ENCODE data around the gene TMEM132E. TPM values are rescaled to one million over a fixed set of nuclear protein-coding genes. Genes with fewer than 3 reads are reported as not detected.

The TMEM132E gene
- total RNA-seq, 1 donor from 2014 or later, result not detected

DNA sequence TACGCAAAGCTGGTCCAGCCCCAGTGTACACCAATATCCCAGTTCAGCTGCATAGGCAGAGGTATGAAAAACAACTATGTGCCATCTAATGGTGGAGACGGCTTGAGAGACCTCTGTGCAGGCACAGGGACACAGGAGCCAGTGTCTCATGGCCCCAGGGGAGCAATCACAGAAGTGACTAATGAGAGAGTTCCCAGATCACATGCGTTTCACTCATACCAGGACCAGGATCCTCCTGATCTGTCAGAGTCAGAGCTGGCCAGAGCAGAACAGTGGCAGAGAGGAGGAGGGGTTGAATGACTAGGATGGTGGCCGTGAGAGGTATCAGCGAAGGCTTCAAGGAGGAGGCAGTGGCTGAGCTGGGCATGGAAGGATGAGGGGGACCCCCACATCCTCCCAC, 41.1 kb downstream of the TMEM132E start:
- intact Hi-C loops (cut with micrococcal nuclease), result no loop called here
- Mint-ChIP-seq H3K4me1 (no peaks in the 10 kb centered on the region), H3K27me3 (peaks cover 38% of the 10 kb centered on the region)

DNA sequence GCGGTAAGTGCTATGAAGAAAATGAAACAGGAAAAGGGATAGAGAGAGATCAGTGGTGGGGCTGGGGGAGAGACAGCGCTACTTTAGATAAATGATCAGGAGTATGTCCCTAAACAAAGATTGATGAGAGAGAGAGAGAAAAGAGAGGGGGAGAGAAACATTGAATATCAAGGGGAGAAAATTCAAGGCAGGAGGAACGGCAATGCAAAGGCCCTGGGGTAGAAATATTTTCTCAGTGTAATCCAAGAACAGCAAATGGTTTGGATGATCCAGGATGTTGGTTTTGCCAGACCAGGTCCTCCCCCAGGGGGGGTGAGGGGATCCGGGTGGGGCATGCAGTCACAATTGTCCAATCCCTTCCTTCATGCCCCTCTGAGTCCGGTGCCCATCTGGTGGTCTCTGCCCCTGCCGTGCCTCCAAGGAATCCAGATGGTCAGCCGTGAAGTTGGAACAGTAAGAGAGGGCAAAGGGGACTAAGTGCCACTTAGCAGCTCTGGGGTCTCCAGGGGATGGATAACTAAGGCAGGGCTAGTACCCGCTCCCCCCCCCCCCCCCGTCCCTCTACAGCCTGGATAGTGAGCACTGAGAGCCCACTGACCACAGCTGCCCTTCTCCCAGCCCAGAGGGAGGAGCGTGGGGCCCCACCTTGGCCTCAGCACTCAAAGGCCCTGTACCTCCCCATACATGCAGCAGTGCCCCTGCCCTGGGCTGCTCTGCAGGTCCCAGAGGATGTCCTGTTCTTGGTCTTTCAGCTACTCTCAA, 43.7 kb downstream of the TMEM132E start:
- Mint-ChIP-seq H3K9me3 (no peaks in the 10 kb centered on the region), H3K36me3 (ENCODE audit: low read depth) (no peaks in the 10 kb centered on the region), H3K4me3 (no peak overlapping the region), H3K4me1 (no peaks in the 10 kb centered on the region), H3K27ac (no peak overlapping the region), H3K27me3 (peaks cover 42% of the 10 kb centered on the region)
- intact Hi-C loops (cut with micrococcal nuclease), result no loop called here
- no peak for DNase-seq

More for the DNA sequence above, 41.1 kb downstream of the TMEM132E start:
- no peaks in the 10 kb centered on the region for H3K36me3 Mint-ChIP-seq (ENCODE audit: low read depth)
- no peak overlapping the region for H3K4me3 Mint-ChIP-seq
- H3K27ac Mint-ChIP-seq, result no peak overlapping the region
- no peaks in the 10 kb centered on the region for H3K9me3 Mint-ChIP-seq
- no peak for DNase-seq

DNA sequence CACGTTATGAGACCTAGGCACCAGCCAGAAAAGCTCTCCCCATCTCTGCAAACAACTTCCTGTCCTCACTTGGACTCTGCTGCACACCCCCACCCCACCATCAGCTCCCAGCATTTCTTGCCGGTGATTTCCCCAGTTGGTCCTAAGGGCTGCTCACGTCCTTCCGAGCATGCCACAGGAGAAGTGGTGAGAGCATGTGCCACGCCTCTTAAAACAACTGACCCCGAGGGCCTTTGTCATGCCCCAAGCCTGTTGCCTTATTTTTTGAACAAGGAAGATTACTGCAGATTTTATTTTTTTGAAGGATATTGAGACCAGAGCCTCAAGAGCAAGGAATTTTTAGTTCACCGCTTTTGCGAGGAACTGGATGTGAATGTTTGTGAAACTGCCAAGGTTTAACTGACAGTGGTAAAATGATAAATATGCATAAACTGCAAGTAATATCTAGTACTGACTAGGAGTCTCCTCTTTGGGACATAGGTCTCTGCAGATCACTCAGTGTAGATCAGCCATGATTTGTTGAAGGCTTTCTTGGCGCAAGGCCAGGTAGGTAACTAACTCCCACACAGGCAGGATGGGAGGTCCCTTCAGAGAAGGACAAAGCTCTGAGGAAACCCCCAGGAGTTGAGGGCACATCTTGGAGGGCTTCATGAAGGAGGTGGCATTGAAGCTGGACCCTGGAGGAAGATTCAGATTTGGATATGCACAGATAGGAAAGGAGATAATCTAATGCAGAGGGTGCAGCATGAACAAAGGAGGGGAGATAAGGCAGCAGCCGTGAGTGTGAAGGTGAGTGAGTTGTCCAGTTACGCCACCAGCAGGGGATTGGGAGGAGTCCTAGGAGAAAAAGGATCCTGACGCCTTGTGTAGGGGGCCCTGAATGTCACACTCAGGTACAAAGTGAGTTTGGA, 44.7 kb downstream of the TMEM132E start:
- Mint-ChIP-seq H3K36me3 (ENCODE audit: low read depth) (no peaks in the 10 kb centered on the region), H3K27ac (no peak overlapping the region), H3K27me3 (peaks cover 45% of the 10 kb centered on the region), H3K9me3 (no peaks in the 10 kb centered on the region), H3K4me3 (no peak overlapping the region), H3K4me1 (no peaks in the 10 kb centered on the region)
- DNase-seq, result no peak
- intact Hi-C loops (cut with micrococcal nuclease), result no loop called here

DNA sequence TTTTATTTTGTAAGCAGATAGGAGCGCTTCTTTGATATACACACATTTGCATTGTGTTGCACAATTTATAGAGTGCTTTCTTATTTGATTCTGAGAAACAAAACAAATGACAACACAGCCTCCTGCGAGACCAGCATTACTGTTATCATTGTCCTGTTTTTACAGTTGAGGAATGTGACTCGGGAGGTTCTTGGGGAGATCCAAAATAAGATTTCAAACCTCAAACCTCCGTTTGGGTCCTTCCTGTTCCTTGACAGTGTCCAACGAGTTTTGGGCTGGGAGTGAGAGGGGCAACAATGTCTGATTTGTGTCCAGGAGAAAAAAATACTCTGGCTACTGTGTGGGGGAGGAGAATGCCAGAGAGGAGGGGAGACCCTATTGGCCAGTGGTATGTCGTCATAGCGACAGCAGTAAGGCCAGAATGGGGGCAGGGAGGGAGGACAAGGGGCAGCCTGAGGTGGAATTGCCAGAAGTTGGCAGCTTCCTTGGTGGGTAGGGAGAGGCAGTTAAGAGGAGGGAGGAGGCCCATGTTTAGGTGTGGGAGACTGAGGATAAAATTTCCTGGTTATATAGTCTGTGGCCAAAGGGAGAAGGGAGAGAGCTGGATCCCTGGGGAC, 45.5 kb downstream of the TMEM132E start:
- H3K4me1 Mint-ChIP-seq, result no peaks in the 10 kb centered on the region
- H3K27ac Mint-ChIP-seq, result no peak overlapping the region
- no peaks in the 10 kb centered on the region for H3K36me3 Mint-ChIP-seq (ENCODE audit: low read depth)
- intact Hi-C loops (cut with micrococcal nuclease), result no loop called here
- DNase-seq, result no peak
- H3K9me3 Mint-ChIP-seq, result no peaks in the 10 kb centered on the region
- peaks cover 45% of the 10 kb centered on the region for H3K27me3 Mint-ChIP-seq
- no peak overlapping the region for H3K4me3 Mint-ChIP-seq

DNA sequence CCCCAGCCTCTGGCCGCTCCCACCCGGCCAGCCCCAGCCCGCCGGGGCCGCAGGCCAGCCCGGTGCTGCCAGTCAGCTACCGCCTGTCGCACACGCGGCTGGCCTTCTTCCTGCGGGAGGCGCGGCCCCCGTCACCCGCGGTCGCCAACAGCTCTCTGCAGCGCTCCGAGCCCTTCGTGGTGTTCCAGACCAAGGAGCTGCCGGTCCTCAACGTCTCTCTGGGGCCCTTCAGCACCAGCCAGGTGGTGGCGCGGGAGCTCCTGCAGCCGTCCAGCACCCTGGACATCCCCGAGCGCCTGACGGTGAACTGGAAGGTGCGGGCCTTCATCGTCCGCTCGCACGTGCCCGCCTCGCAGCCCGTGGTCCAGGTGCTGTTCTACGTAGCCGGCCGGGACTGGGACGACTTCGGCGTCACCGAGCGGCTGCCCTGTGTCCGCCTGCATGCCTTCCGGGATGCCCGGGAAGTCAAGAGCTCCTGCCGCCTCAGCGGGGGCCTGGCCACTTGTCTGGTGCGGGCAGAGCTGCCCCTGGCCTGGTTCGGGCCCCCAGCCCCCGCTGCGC, 46.8 kb downstream of the TMEM132E start:
- Mint-ChIP-seq H3K27ac (no peak overlapping the region), H3K36me3 (ENCODE audit: low read depth) (no peaks in the 10 kb centered on the region), H3K9me3 (no peaks in the 10 kb centered on the region), H3K27me3 (peaks cover 44% of the 10 kb centered on the region), H3K4me1 (no peaks in the 10 kb centered on the region), H3K4me3 (no peak overlapping the region)
- no peak for DNase-seq
- intact Hi-C loops (cut with micrococcal nuclease), result no loop called here

DNA sequence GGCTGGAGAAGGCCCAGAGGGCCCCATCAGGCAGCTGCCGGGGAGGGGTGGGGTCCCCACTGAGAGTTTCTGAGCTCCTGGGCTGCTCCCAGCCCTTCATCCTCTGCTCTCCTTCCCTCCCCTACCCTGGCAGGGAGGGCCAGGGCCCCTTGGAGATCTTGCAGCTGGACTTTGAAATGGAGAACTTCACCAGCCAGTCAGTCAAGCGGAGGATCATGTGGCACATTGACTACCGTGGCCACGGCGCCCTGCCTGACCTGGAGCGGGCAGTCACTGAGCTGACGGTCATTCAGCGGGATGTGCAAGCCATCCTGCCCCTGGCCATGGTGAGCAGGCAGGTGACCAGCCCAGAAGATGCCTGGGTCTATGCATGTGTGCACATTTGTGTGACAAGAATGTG, 49.5 kb downstream of the TMEM132E start:
- H3K27me3 Mint-ChIP-seq, result peaks cover 41% of the 10 kb centered on the region
- no peak overlapping the region for H3K27ac Mint-ChIP-seq
- no peaks in the 10 kb centered on the region for H3K9me3 Mint-ChIP-seq
- DNase-seq, result no peak
- intact Hi-C loops (cut with micrococcal nuclease), result no loop called here
- H3K4me1 Mint-ChIP-seq, result no peaks in the 10 kb centered on the region
- H3K36me3 Mint-ChIP-seq (ENCODE audit: low read depth), result no peaks in the 10 kb centered on the region
- no peak overlapping the region for H3K4me3 Mint-ChIP-seq

DNA sequence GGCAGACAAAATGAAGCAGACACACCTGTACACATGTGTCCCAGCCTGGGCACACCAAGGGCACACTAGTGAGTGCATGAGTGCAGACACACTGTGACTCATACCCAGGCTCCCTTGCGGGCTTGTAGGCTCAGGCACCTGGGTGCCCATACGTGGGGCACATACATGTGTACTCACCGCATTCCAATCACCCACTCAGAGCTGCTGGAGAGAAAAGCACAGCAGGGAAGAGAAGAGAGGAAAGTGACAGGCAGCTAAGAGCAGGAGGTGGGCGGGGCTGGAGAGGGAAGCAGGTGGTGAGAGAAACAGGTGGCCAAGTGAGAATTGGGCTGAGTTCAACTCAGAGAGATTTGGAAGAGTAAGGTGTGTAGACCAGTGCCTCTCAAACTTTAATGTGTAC, 54.0 kb downstream of the TMEM132E start:
- H3K27ac Mint-ChIP-seq, result no peak overlapping the region
- no peak overlapping the region for H3K4me3 Mint-ChIP-seq
- no peaks in the 10 kb centered on the region for H3K9me3 Mint-ChIP-seq
- no peaks in the 10 kb centered on the region for H3K4me1 Mint-ChIP-seq
- H3K27me3 Mint-ChIP-seq, result peaks cover 37% of the 10 kb centered on the region
- DNase-seq, result no peak
- H3K36me3 Mint-ChIP-seq (ENCODE audit: low read depth), result no peaks in the 10 kb centered on the region
- intact Hi-C loops (cut with micrococcal nuclease), result no loop called here

DNA sequence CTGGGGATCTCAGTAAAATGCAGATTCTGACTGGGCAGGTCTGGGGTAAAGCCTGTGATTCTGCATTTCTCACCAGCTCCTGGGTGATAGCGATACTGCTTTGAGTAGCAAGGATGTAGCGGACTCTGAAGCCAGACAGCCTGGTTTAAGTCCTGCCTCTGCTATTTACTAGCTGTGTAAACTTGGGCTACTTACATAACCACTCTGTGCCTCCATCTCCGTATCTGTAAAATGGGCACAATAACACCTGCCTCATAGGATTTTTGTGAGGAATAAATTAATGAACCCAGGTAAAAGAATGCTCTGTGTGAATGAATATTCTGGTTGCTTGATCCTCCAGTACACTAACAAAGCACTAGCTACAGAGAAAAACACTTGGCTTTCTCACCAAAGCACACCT, 54.4 kb downstream of the TMEM132E start:
- no peak for DNase-seq
- H3K27ac Mint-ChIP-seq, result no peak overlapping the region
- no peaks in the 10 kb centered on the region for H3K36me3 Mint-ChIP-seq (ENCODE audit: low read depth)
- H3K4me3 Mint-ChIP-seq, result no peak overlapping the region
- intact Hi-C loops (cut with micrococcal nuclease), result no loop called here
- peaks cover 35% of the 10 kb centered on the region for H3K27me3 Mint-ChIP-seq
- no peaks in the 10 kb centered on the region for H3K9me3 Mint-ChIP-seq
- no peaks in the 10 kb centered on the region for H3K4me1 Mint-ChIP-seq

DNA sequence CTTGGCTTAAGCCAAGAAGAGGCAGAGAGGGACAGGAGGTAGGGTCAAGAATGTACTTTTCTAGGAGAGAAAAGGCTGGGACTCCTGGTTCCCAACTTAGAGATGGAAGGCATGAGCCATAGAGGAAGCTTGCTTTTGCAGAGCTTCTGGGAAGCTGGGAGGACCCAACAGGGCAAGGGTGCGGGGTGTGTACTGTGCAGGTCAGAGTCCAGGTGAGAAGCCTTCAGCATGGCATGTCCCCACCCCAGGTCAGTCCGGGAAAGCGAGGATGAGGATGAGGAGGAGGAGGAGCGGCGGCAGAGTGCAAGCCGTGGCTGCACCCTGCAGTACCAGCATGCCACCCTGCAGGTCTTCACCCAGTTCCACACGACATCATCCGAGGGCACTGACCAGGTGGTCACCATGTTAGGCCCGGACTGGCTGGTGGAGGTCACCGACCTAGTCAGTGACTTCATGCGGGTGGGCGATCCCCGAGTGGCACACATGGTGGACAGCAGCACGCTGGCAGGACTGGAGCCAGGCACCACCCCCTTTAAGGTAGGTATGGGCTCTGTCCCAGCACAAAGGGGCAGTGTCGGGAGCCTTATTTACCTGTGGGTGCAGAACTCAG, 55.3 kb downstream of the TMEM132E start:
- Mint-ChIP-seq H3K4me1 (no peaks in the 10 kb centered on the region), H3K27ac (no peak overlapping the region), H3K9me3 (no peaks in the 10 kb centered on the region), H3K36me3 (ENCODE audit: low read depth) (no peaks in the 10 kb centered on the region), H3K4me3 (no peak overlapping the region), H3K27me3 (peaks cover 34% of the 10 kb centered on the region)
- intact Hi-C loops (cut with micrococcal nuclease), result no loop called here
- DNase-seq, result no peak

DNA sequence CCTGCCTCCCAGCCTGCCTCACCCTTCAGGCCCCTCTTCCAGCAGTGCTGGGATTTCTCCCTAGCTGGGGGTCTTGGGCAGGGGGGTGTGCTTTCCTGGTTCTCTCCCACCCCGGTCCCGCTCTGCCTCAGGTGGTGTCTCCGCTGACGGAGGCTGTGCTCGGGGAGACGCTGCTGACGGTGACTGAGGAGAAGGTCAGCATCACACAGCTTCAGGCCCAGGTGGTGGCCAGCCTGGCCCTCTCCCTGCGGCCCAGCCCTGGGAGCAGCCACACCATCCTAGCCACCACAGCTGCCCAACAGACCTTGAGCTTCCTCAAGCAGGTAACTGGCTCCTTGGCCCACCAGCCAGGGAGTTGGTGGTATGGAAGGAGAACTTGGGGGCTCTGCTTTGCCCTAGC, 56.5 kb downstream of the TMEM132E start:
- H3K9me3 Mint-ChIP-seq, result no peaks in the 10 kb centered on the region

DNA sequence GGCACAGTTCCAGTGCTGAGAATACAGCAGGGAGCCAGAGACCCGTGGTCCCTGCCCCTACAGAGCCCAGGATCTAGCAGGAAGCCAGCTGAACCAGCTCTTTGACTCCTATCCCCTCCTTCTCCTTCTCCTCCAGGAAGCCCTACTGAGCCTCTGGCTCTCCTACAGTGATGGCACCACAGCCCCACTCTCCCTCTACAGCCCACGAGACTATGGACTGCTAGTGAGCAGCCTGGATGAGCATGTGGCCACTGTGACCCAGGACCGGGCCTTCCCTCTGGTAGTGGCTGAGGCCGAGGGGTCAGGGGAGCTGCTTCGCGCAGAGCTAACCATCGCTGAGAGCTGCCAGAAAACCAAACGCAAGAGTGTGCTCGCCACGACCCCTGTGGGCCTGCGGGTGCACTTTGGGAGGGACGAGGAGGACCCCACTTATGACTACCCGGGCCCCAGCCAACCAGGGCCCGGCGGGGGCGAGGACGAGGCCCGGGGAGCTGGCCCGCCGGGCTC, 57.7 kb downstream of the TMEM132E start:
- Mint-ChIP-seq H3K4me1 (no peaks in the 10 kb centered on the region), H3K27ac (no peak overlapping the region), H3K27me3 (peaks cover 35% of the 10 kb centered on the region), H3K9me3 (no peaks in the 10 kb centered on the region), H3K36me3 (ENCODE audit: low read depth) (no peaks in the 10 kb centered on the region), H3K4me3 (no peak overlapping the region)
- intact Hi-C loops (cut with micrococcal nuclease), result no loop called here
- no peak for DNase-seq

More for the DNA sequence above, 56.5 kb downstream of the TMEM132E start:
- Mint-ChIP-seq H3K27ac (no peak overlapping the region), H3K4me1 (no peaks in the 10 kb centered on the region), H3K36me3 (ENCODE audit: low read depth) (no peaks in the 10 kb centered on the region), H3K4me3 (no peak overlapping the region), H3K27me3 (peaks cover 35% of the 10 kb centered on the region)
- DNase-seq, result no peak
- intact Hi-C loops (cut with micrococcal nuclease), result no loop called here

DNA sequence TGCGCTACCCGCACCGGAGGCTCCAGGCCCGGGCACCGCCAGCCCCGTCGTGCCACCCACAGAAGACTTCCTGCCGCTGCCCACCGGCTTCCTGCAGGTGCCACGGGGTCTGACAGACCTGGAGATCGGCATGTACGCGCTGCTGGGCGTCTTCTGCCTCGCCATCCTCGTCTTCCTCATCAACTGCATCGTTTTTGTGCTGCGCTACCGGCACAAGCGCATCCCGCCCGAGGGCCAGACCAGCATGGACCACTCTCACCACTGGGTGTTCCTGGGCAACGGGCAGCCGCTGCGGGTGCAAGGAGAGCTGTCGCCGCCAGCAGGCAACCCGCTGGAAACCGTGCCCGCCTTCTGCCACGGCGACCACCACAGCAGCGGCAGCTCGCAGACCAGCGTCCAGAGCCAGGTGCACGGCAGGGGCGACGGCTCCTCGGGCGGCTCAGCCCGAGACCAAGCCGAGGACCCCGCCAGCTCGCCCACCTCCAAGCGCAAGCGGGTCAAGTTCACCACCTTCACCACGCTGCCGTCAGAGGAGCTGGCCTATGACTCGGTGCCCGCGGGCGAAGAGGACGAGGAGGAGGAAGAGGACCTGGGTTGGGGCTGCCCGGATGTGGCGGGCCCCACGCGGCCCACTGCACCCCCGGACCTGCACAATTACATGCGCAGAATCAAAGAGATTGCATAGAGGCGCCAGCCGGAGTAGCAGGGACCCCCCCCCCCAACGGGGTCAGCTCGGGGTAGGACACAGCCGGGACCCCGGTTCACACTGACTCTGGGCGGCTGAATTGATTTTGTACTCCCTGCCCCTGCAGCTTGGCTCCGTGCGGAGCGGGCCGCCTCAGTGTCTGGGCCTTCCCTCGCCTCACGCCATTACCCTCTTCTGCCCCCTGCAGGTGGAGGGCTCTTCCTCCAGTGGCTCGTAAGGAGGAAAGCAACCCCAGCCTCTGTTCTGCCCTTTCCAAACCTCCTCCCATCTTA, 58.5 kb downstream of the TMEM132E start:
- Mint-ChIP-seq H3K27me3 (peaks cover 35% of the 10 kb centered on the region), H3K4me1 (no peaks in the 10 kb centered on the region), H3K36me3 (ENCODE audit: low read depth) (no peaks in the 10 kb centered on the region), H3K27ac (no peak overlapping the region), H3K9me3 (no peaks in the 10 kb centered on the region), H3K4me3 (peak overlapping the region; percentile 35)
- intact Hi-C loops (cut with micrococcal nuclease), result loop anchor here (1.0 kb wide), 4 partner anchors 96 to 481 kb away; partner anchors contain the start of gene RAD51D
- peak; percentile 93 for DNase-seq

All from activated CD4-positive, alpha-beta T cell treated with anti-CD3 and anti-CD28 coated beads, Interleukin-2, amount 10 ng/mL, durations not matched to agents 24 days and 14 days (primary cell).